GM06990 (cell line): Measurements from ENCODE around the gene RNF175.

Experiments used
- DNase-seq: peaks from one replicate; pipeline ENCODE4 v3.0.0-alpha.2; 2011; ENCODE audit not compliant: insufficient read length; ENCODE audit errors: extremely low read depth
- H3K27me3 ChIP-seq: replicated peaks from 2 replicates; pipeline ENCODE4 v1.6.0; 2011; ENCODE audit warnings: low read length; ENCODE audit not compliant: control insufficient read depth, insufficient read depth
- H3K36me3 ChIP-seq: 2 replicates; pipeline ENCODE4 v1.5.1; 2011; ENCODE audit warnings: low read length; ENCODE audit not compliant: control insufficient read depth, insufficient read depth
- H3K4me3 ChIP-seq: replicated peaks from 2 replicates; pipeline ENCODE4 v1.5.1; 2011; ENCODE audit warnings: low read depth, mild to moderate bottlenecking, control low read depth, low read length
- TF ChIP-seq, protein P1 (sequence below): IDR thresholded peaks from 2 replicates; pipeline ENCODE4 v1.5.1; 2011; ENCODE audit warnings: low read length, control low read depth, mild to moderate bottlenecking, inconsistent platforms; ENCODE audit not compliant: insufficient read depth, poor library complexity, severe bottlenecking

RNF175 gene

DNA sequence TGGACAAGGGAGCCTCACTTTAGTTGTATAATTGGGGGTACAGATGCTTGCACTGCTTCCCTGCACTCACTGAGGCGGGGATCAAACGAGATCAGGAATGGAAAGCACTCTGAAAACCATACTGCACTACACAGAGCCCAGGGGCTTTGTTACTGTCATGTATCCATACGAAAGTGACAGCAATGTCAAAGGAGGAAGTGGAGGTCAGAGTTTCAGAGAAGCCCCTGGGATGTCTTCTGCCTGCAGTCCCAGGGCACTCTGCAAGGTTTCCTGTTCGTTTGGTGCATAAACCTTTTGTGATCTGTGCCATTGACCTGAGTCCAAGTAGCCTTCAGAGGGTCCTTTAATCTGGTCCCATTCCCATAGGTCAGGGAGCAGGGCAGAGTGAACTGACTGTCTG is 31.2 kb downstream of the RNF175 start:
- no peak for DNase-seq
- H3K36me3 ChIP-seq = no peaks in the 10 kb centered on the region
- TF ChIP-seq, protein P1, sequence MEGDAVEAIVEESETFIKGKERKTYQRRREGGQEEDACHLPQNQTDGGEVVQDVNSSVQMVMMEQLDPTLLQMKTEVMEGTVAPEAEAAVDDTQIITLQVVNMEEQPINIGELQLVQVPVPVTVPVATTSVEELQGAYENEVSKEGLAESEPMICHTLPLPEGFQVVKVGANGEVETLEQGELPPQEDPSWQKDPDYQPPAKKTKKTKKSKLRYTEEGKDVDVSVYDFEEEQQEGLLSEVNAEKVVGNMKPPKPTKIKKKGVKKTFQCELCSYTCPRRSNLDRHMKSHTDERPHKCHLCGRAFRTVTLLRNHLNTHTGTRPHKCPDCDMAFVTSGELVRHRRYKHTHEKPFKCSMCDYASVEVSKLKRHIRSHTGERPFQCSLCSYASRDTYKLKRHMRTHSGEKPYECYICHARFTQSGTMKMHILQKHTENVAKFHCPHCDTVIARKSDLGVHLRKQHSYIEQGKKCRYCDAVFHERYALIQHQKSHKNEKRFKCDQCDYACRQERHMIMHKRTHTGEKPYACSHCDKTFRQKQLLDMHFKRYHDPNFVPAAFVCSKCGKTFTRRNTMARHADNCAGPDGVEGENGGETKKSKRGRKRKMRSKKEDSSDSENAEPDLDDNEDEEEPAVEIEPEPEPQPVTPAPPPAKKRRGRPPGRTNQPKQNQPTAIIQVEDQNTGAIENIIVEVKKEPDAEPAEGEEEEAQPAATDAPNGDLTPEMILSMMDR = no peak
- no peaks in the 10 kb centered on the region for H3K27me3 ChIP-seq
- no peak overlapping the region for H3K4me3 ChIP-seq

DNA sequence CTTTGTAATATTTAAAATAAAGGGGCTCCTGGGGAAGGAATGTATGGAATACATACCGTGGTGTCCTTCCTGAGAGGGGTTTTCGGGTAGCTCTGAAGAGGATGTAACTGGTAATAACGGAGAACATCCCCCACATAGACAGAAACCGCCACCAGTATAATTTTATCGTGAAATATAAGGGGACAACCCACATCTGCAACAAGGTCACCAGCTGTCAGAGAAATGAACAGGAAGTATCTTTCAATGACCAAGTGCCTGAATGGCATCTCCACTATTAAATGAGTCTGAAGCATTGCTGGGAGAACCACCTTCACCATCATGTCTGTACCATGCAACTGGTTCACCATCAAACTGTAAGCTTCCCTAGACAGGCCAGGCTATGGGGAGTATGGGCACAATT is 31.7 kb downstream of the RNF175 start:
- DNase-seq = no peak
- Histone ChIP-seq H3K27me3 (no peaks in the 10 kb centered on the region), H3K36me3 (no peaks in the 10 kb centered on the region), H3K4me3 (no peak overlapping the region)
- TF ChIP-seq, protein P1 = no peak

DNA sequence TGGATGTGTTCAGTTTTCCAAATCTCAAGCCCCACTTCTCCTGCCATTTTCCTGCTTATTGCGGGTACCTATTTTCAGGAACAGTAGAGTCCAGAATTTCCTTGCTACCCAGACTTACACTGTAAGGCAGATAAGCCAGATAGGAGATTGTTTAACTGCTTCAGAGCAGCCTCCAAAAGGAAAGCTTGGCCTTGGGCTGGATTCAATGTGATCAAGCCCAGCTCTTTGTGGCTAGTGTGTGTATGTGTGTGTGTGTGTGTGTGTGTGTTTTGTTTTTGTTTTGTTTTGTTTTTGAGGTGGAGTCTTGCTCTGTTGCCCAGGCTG is 34.0 kb downstream of the RNF175 start:
- TF ChIP-seq, protein P1 = no peak
- no peak for DNase-seq
- H3K36me3 ChIP-seq = no peaks in the 10 kb centered on the region
- no peak overlapping the region for H3K4me3 ChIP-seq
- no peaks in the 10 kb centered on the region for H3K27me3 ChIP-seq

DNA sequence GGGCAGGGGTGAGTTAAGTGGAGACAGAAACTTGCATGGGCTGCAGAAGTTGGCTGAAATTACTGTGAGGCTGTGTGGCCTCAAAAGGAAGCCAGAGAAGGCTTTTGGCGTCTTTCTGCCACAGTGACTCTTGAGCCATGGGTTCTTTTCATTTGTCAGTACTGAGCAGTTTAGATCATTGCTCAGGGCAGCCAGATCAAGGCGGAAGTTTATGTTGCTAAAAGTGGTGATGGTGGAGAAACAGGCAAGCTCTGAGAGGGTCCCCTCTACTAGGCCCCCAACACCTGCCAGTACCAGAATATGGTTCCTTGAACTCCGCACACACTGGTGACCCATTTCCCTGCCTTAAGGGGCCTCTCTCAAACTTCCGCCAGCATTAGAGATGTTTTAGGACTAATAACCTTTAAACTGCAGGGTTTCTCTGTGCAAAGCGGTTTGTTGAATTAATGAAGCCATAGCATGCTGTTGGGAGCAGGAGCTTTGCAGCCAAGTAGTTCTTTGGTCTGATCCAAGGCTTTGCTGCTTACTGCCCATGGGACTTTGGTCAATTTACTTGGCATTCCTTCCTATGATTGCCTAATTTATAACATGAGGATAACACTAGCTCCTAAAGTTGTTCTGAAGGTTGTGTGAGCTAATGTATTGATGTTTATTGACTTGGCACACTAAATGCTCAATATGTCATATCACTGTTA is 34.5 kb downstream of the RNF175 start:
- no peak for DNase-seq
- Histone ChIP-seq H3K36me3 (no peaks in the 10 kb centered on the region), H3K4me3 (no peak overlapping the region), H3K27me3 (no peaks in the 10 kb centered on the region)
- TF ChIP-seq, protein P1 = no peak

DNA sequence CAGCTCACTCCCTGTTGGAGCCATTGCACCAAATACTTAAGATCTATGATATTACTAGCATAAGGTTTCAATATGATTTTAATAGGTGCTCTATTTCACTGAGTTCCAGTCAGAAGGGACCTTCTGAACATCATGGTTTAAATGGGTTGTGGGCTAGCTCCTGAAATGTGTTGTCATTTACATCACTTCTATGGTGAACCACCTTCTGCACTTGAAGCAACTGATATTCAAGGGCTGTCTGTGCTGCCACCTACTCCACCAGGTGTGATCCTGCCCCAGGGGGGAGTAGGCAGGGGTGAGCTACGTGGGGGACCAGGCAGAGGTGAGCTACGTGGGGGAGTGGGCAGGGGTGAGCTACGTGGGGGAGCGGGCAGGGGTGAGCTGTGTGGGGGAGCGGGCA is 35.2 kb downstream of the RNF175 start:
- TF ChIP-seq, protein P1 = no peak
- Histone ChIP-seq H3K36me3 (no peaks in the 10 kb centered on the region), H3K4me3 (no peak overlapping the region), H3K27me3 (no peaks in the 10 kb centered on the region)
- DNase-seq = no peak

DNA sequence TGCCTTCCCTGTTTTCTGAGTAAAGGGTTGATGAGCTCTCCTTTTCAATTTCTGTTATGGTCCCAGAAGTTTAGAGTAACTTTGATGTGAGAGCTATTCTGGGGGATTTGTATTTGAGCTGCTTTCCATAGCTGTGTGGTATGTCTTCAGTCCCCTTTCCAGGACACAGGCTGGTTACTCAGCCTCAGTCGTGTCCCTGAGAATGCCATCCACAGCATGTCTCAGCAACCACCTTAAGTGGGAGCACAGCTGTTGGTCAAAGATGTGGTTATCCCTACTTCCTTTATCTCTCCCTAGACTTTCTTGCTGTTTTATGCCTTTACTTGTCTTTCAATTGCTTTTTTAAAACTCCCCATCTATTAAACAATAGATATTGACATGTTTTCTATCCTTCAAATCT is 37.8 kb downstream of the RNF175 start:
- Histone ChIP-seq H3K27me3 (no peaks in the 10 kb centered on the region), H3K4me3 (no peak overlapping the region), H3K36me3 (no peaks in the 10 kb centered on the region)
- no peak for DNase-seq
- TF ChIP-seq, protein P1 = no peak
